Upper lobe of left lung (tissue), 6 donors: ENCODE measurements around the gene GALNT18. TPM values are rescaled to one million over a fixed set of nuclear protein-coding genes. Genes with fewer than 3 reads are reported as not detected.

Source experiments
- ATAC-seq, 2 donors: fragments of 200-7000 bp; cut with Tn5 transposase; one replicate each; pipeline ENCODE4 v1.9.1; 2022; ENCODE audit warnings: mild to moderate bottlenecking in 2 of 2, moderate library complexity in 2 of 2; ENCODE audit not compliant: low FRiP score in 2 of 2
- DNase-seq, 2 donors: peaks; one replicate each; pipeline ENCODE4 v3.0.0-alpha.2; 2019 to 2020
- H3K27ac ChIP-seq, 4 donors: fragments of 200-600 bp; sonication (generic); one replicate each; pipeline ENCODE4 v1.5.1; 2016 to 2019
- H3K27me3 ChIP-seq, 4 donors: fragments of 200-600 bp; sonication (generic); one replicate each; pipeline ENCODE4 v1.5.1; 2017 to 2019
- H3K36me3 ChIP-seq, 4 donors: fragments of 200-600 bp; sonication (generic); one replicate each; pipeline ENCODE4 v1.5.1; 2016 to 2019
- H3K4me1 ChIP-seq, 4 donors: fragments of 200-600 bp; sonication (generic); one replicate each; pipeline ENCODE4 v1.5.1; 2018 to 2019
- H3K4me3 ChIP-seq, 4 donors: fragments of 200-600 bp; sonication (generic); one replicate each; pipeline ENCODE4 v1.5.1; 2017 to 2019; ENCODE audit warnings: mild to moderate bottlenecking in 2 of 4, moderate library complexity in 1 of 4
- H3K9me3 ChIP-seq, 4 donors: fragments of 200-600 bp; sonication (generic); one replicate each; pipeline ENCODE4 v1.5.1; 2018 to 2019
- EP300 ChIP-seq, 4 donors: sonication (generic); formaldehyde crosslinking; IDR thresholded peaks; one replicate each; pipeline ENCODE4 v1.5.1; 2017; ENCODE audit warnings: antibody characterized with exemption in 4 of 4, control low read depth in 2 of 4
- POLR2A ChIP-seq, 4 donors: fragments of 450-650 bp; IDR thresholded peaks; one replicate each; pipeline ENCODE4 v1.5.1; 2016 to 2017; ENCODE audit warnings: antibody characterized with exemption in 4 of 4, mild to moderate bottlenecking in 2 of 4
- POLR2AphosphoS5 ChIP-seq, 2 donors: sonication (generic); formaldehyde crosslinking; IDR thresholded peaks; one replicate each; pipeline ENCODE4 v1.5.1; 2017; ENCODE audit warnings: antibody characterized with exemption in 2 of 2
- WGBS, 2 donors: methylation state at CpG; one replicate each; pipeline ENCODE4 v1.1.5; 2017 to 2018; 5-methylcytosine and 5-hydroxymethylcytosine counted together
- total RNA-seq, 6 donors: library from RNA; depleted of rRNA in 4 of 6; stranded (reverse); fragments of >200 nt in 4 of 6; gene quantifications; one replicate each; pipeline versions ENCODE4 v1.1.0 to v1.2.1, GENCODE V29; 2016 to 2021
- TF ChIP-seq, protein P1 (sequence below), 6 experiments: fragments of 450-650 bp in 4 of 6; fragments of 200-600 bp in 2 of 6; sonication (generic) in 2 of 6; IDR thresholded peaks; one replicate each; pipeline ENCODE4 v1.5.1; 2016 to 2019; ENCODE audit warnings: antibody characterized with exemption in 6 of 6
- donor health status: DM: no; HTN: no; CAD: no; lungs with moderate emphysema.
- donor health status: DM: no; HTN: yes; CAD: no; lungs with severe emphysema.

Gene GALNT18
- total RNA-seq, 6 donors from 2014 or later, result 48.2 to 115 (median 61.8) TPM

DNA sequence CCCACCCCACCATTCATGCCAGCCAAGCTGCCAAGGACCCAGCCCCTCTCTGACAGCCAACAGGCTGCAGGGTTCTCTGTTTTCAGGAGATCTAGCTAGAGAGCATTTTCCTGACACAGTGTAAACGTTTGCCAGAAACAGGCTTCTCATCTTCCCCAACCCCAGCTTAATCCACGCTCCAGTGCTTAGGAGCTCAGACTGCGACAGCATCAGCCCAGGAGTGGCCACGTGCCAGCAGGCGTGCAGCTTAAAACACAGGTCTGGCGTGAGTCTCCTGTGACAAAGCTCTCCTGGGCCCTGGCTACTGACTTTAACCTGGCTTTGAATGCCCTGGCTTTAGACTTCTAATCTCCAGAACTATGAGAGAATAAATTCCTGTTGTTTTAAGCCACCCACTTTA, 66.6 kb downstream of the GALNT18 start:
- TF ChIP-seq, protein P1, sequence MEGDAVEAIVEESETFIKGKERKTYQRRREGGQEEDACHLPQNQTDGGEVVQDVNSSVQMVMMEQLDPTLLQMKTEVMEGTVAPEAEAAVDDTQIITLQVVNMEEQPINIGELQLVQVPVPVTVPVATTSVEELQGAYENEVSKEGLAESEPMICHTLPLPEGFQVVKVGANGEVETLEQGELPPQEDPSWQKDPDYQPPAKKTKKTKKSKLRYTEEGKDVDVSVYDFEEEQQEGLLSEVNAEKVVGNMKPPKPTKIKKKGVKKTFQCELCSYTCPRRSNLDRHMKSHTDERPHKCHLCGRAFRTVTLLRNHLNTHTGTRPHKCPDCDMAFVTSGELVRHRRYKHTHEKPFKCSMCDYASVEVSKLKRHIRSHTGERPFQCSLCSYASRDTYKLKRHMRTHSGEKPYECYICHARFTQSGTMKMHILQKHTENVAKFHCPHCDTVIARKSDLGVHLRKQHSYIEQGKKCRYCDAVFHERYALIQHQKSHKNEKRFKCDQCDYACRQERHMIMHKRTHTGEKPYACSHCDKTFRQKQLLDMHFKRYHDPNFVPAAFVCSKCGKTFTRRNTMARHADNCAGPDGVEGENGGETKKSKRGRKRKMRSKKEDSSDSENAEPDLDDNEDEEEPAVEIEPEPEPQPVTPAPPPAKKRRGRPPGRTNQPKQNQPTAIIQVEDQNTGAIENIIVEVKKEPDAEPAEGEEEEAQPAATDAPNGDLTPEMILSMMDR (IDR thresholded peaks at IDR 0.05), result no peak
- no peak for TF ChIP-seq POLR2AphosphoS5 (IDR thresholded peaks at IDR 0.05)
- TF ChIP-seq POLR2A (IDR thresholded peaks at IDR 0.05), result no peak
- no peak for TF ChIP-seq EP300 (IDR thresholded peaks at IDR 0.05)

DNA sequence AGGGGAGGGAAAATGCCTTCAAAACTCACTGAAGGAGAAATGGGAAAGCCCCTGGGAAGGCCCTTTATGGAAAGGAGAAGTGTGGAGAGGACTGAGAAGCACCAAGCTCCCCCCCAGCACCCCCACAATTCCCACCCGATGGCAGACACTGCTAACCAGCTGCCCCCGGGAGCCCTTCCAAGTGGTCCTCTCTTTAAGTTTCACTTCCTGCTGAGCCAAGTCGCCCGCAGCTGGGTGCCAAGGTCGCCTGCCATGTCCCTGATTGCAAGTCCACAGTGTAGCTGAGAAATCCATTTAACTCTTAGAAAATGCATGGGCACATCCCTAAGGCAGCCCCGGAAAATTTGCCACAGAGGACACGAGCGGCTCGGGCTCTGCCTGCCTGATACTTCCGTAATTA, 68.2 kb downstream of the GALNT18 start:
- H3K4me3 ChIP-seq, result no peak overlapping the region
- no peak for ATAC-seq
- H3K36me3 ChIP-seq, result no peaks in the 10 kb centered on the region
- H3K27ac ChIP-seq, result peak overlapping the region; percentile 60 to 75 (median 68)
- WGBS, 2 donors, result 65 to 69% methylated on average over 10 of the region's 10 CpGs
- no peaks in the 10 kb centered on the region for H3K9me3 ChIP-seq
- DNase-seq, result peak; percentile 32 to 59
- H3K27me3 ChIP-seq, result no peaks in the 10 kb centered on the region
- TF ChIP-seq EP300 (IDR thresholded peaks at IDR 0.05) (no peak), POLR2A (IDR thresholded peaks at IDR 0.05) (no peak), POLR2AphosphoS5 (IDR thresholded peaks at IDR 0.05) (no peak)
- TF ChIP-seq, protein P1 (IDR thresholded peaks at IDR 0.05), result no peak
- H3K4me1 ChIP-seq, result peaks cover 58 to 63% (median 61%) of the 10 kb centered on the region in 4 donors

More for the DNA sequence above, 66.6 kb downstream of the GALNT18 start:
- H3K4me3 ChIP-seq, result no peak overlapping the region
- no peaks in the 10 kb centered on the region for H3K27me3 ChIP-seq
- DNase-seq (peak in 1 of 2 donors; percentile 65), ATAC-seq (no peak)
- no peaks in the 10 kb centered on the region for H3K36me3 ChIP-seq
- H3K4me1 ChIP-seq, result peaks cover 50 to 60% (median 60%) of the 10 kb centered on the region in 4 donors
- WGBS, 2 donors, result 33 to 41% methylated on average over 1 to 6 of the region's 6 CpGs
- peak overlapping the region in 2 of 4 donors; percentile 14 to 37 for H3K27ac ChIP-seq
- H3K9me3 ChIP-seq, result no peaks in the 10 kb centered on the region

DNA sequence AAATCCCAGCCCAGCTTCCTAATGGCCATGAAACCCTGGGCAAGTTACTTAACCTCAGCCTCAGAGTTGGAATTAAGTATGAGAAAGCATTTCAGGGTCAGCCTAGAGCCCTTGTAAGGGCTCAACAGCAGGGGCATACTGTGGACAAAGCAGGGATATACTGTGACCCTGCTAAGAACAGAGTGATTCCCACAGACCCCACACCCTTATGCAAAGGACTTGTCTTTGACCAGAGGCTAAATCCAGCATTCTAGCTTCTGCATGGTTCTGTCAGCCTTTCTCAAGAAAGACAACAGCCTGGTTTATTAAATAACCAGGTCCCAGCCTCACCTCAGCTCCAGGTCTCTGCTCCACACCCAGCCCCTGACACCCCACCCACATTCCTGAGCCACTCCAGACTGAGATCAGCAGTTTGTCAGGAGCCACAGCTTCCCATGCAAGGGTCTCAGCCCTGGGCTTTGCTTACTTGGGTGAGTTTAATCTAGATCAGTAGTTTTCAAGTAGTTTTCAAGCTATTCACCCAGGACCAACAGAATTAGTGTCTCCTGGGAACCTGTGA, 69.2 kb downstream of the GALNT18 start:
- Histone ChIP-seq H3K9me3 (no peaks in the 10 kb centered on the region), H3K27ac (peak overlapping the region; percentile 60 to 75 (median 68)), H3K36me3 (no peaks in the 10 kb centered on the region), H3K4me3 (no peak overlapping the region), H3K27me3 (no peaks in the 10 kb centered on the region), H3K4me1 (peaks cover 50 to 55% (median 51%) of the 10 kb centered on the region in 4 donors)
- ATAC-seq, result peak; percentile 30 to 76
- TF ChIP-seq, protein P1 (IDR thresholded peaks at IDR 0.05), result no peak
- TF ChIP-seq EP300 (IDR thresholded peaks at IDR 0.05) (no peak), POLR2AphosphoS5 (IDR thresholded peaks at IDR 0.05) (no peak), POLR2A (IDR thresholded peaks at IDR 0.05) (no peak)
- DNase-seq, result peak in 1 of 2 donors; percentile 60

DNA sequence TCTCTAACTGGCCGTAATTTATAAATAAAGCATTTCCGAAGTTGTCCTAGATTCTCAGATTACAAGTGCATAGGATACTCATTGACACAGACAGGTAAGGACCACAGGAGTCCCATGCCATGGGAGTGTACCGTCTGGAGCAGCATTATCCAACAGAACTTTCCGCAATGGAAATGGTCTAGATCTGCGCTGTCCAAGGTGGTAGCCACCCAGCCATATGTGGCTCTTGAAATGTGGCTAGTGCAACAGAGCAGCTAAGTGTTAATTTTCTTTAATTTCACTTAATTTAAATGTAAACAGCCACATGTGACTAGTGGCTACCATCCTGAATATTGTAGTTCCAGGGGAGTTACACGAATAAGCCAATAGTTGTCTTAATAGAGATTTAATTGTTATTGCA, 71.3 kb downstream of the GALNT18 start:
- Histone ChIP-seq H3K9me3 (no peaks in the 10 kb centered on the region), H3K36me3 (no peaks in the 10 kb centered on the region), H3K4me1 (peaks cover 35 to 50% (median 42%) of the 10 kb centered on the region in 4 donors), H3K27me3 (no peaks in the 10 kb centered on the region), H3K27ac (no peak overlapping the region), H3K4me3 (no peak overlapping the region)
- 94 to 96% methylated on average over 6 of the region's 6 CpGs for WGBS, 2 donors
- ATAC-seq, result no peak
- no peak for DNase-seq
- TF ChIP-seq POLR2AphosphoS5 (IDR thresholded peaks at IDR 0.05) (no peak), EP300 (IDR thresholded peaks at IDR 0.05) (no peak), POLR2A (IDR thresholded peaks at IDR 0.05) (no peak)
- TF ChIP-seq, protein P1 (IDR thresholded peaks at IDR 0.05), result no peak
